Measurements from ENCODE around the gene ZIC4. TPM values are rescaled to one million over a fixed set of nuclear protein-coding genes. Genes with fewer than 3 reads are reported as not detected.

The ZIC4 gene
- total RNA-seq, 1 donor from 2014 or later, result not detected

DNA sequence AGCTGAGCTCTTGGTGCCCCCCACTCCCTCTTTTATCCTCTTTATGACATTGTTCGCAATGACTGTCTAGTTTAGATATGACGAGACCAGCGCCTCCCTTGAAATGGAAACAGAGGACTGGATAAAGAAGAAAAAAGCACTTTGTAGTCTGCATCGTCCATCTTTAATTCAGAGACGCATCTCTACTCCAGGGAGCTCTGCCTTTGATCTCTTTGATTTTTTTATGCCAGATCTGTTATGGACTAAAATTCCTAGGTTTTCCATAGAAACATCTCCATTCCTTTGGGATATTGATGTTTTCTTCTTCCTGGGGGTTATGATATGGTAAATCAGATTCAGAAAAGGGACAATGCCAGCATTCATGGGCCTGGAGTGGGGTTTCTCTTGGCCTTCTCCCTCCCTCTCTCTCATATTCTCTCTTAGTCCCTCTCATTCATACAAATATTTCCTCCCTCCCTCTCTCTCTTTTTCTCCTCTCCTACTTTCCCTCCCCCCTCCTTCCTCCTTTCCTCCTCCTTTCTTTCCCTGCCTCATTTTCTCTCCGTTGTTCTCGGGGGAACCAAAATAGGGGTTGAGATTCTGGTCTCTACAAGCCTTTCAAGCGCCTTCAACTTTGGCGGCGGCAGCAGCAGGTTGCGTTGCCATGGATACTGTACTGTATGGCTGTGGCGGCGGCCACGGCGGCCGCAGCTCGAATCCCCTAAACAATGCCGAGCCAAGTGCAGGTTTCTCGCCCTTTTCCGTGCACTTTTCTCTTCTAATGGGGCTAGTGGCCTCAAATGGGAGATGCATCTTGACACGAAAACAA lies 45.5 kb downstream of the ZIC4 start:
- H3K9me3 Mint-ChIP-seq (ENCODE audit: unreplicated experiment), result peaks cover 10% of the 10 kb centered on the region
- peak; percentile 44 for DNase-seq
- TF ChIP-seq, protein P1, sequence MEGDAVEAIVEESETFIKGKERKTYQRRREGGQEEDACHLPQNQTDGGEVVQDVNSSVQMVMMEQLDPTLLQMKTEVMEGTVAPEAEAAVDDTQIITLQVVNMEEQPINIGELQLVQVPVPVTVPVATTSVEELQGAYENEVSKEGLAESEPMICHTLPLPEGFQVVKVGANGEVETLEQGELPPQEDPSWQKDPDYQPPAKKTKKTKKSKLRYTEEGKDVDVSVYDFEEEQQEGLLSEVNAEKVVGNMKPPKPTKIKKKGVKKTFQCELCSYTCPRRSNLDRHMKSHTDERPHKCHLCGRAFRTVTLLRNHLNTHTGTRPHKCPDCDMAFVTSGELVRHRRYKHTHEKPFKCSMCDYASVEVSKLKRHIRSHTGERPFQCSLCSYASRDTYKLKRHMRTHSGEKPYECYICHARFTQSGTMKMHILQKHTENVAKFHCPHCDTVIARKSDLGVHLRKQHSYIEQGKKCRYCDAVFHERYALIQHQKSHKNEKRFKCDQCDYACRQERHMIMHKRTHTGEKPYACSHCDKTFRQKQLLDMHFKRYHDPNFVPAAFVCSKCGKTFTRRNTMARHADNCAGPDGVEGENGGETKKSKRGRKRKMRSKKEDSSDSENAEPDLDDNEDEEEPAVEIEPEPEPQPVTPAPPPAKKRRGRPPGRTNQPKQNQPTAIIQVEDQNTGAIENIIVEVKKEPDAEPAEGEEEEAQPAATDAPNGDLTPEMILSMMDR (IDR thresholded peaks at IDR 0.05; ENCODE audit: partially characterized antibody, unreplicated experiment), result no peak
- no peaks in the 10 kb centered on the region for H3K36me3 Mint-ChIP-seq (ENCODE audit: unreplicated experiment)
- peaks cover 47% of the 10 kb centered on the region for H3K27me3 Mint-ChIP-seq (ENCODE audit: unreplicated experiment)
- H3K4me3 Mint-ChIP-seq (ENCODE audit: unreplicated experiment), result no peak overlapping the region
- H3K4me1 Mint-ChIP-seq (ENCODE audit: low read depth, unreplicated experiment), result peaks cover 9% of the 10 kb centered on the region
- H3K27ac Mint-ChIP-seq (ENCODE audit: unreplicated experiment), result no peak overlapping the region

DNA sequence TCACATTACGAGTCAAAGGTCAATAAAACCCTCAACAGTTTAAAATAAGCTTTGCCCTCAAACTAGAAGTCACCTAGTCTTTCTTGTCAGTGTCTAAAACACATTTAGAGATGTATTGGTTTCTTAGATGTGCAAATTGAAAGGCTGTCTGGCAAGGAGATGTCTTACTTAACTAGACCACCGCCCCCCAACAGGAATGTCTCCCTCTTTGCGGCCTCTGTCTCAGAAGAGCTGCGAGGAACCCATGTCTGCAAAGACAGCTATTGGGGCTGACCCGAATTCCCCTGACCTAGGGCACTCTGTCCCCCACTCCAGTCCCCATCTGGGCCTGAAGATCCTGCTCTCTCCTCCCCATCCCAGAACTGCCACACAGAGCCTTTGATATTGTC lies 46.3 kb downstream of the ZIC4 start:
- Mint-ChIP-seq H3K4me1 (ENCODE audit: low read depth, unreplicated experiment) (peaks cover 12% of the 10 kb centered on the region), H3K9me3 (ENCODE audit: unreplicated experiment) (peaks cover 13% of the 10 kb centered on the region), H3K36me3 (ENCODE audit: unreplicated experiment) (no peaks in the 10 kb centered on the region), H3K27me3 (ENCODE audit: unreplicated experiment) (peaks cover 46% of the 10 kb centered on the region), H3K27ac (ENCODE audit: unreplicated experiment) (no peak overlapping the region), H3K4me3 (ENCODE audit: unreplicated experiment) (peak overlapping the region; percentile 56)
- no peak for DNase-seq
- TF ChIP-seq, protein P1 (IDR thresholded peaks at IDR 0.05; ENCODE audit: partially characterized antibody, unreplicated experiment), result no peak

DNA sequence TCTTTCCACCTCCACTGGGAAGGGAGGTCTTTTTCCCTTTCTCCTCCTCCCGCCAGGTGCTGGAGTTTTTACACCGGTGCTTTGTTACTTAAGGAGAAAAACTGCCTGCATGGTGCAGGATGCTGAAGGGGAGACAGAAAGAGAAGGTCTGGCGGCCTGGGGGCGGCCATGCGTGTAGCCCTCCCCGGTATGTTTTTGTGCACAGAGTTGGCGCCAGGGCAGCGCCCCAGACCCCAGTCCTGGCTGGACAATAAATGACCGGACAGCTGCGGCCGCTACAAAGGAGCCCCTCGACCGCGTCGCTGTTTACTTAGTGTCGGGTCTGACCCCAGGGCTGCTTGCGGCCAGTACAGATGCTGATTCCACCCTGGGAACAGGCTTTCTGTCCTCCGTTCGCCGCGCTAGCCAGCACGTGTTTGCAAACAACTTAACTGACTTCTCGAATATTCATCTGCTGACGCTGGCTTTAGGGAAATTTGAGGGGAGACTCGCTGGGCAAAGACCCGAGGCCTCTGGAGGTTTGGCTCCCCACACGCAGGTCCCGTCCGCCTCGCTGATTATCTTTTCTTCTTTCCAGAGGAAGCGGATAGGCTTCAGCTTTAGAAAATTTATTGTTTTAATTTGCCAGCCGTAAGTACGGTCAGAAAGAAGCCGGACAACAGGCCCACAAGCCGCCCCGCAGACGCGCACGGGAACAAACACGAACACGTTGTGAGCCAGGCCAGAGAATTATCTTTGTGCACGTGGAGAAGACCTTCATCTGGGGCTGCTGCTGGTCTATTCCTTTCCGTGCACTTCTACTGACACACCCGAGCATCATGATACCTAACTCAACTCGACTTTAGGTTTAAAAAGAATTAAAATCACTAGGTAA lies 46.9 kb downstream of the ZIC4 start:
- no peaks in the 10 kb centered on the region for H3K36me3 Mint-ChIP-seq (ENCODE audit: unreplicated experiment)
- H3K27ac Mint-ChIP-seq (ENCODE audit: unreplicated experiment), result no peak overlapping the region
- peaks cover 51% of the 10 kb centered on the region for H3K27me3 Mint-ChIP-seq (ENCODE audit: unreplicated experiment)
- peaks cover 16% of the 10 kb centered on the region for H3K9me3 Mint-ChIP-seq (ENCODE audit: unreplicated experiment)
- peak; percentile 48 for DNase-seq
- peaks cover 15% of the 10 kb centered on the region for H3K4me1 Mint-ChIP-seq (ENCODE audit: low read depth, unreplicated experiment)
- TF ChIP-seq, protein P1 (IDR thresholded peaks at IDR 0.05; ENCODE audit: partially characterized antibody, unreplicated experiment), result no peak
- H3K4me3 Mint-ChIP-seq (ENCODE audit: unreplicated experiment), result peak overlapping the region; percentile 56

DNA sequence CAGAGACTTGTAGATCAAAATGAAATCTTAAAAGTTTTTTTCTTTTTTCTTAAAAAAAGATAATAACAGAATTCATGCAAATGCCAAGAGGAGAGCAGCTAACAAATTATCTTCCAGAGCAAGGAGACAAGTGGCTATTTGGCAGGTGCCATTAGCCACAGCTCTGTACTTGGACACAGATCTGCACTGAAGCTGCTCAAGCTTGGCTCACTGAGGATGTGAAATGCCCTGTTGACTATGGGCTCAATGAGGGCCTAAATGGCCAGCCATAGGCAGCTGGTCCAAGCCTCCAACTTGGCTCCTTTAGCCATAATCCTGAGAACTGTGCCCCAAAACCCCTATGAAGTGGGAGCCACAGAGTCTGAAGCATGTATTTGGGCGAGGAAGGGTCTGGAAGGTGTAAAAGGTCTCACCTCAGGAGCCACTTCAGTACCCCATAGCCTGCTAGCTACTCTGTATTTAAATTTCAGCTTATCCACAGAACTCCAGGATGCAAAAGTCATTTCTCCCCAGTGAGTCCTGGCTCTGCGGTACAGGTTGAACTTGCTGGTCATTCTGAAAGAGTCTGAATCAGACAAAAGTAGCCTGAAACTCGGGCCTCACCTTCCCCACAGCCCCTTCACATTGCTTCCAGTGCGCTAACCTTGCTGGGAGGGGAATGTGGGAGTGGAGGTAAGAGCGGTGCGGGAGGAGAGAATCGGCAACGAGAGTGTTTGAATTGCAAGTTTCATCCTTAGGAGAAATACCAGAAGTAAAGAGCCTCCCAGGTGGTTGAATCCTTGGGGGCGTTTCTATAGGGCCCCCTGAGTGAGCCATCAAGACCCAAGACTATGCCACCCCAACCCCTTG lies 48.0 kb downstream of the ZIC4 start:
- TF ChIP-seq, protein P1 (IDR thresholded peaks at IDR 0.05; ENCODE audit: partially characterized antibody, unreplicated experiment), result no peak
- H3K9me3 Mint-ChIP-seq (ENCODE audit: unreplicated experiment), result peaks cover 19% of the 10 kb centered on the region
- peaks cover 57% of the 10 kb centered on the region for H3K27me3 Mint-ChIP-seq (ENCODE audit: unreplicated experiment)
- H3K36me3 Mint-ChIP-seq (ENCODE audit: unreplicated experiment), result no peaks in the 10 kb centered on the region
- H3K4me1 Mint-ChIP-seq (ENCODE audit: low read depth, unreplicated experiment), result peaks cover 15% of the 10 kb centered on the region
- H3K27ac Mint-ChIP-seq (ENCODE audit: unreplicated experiment), result no peak overlapping the region
- H3K4me3 Mint-ChIP-seq (ENCODE audit: unreplicated experiment), result no peak overlapping the region
- no peak for DNase-seq
